ENCODE measurements around the gene CPEB4. TPM values are rescaled to one million over a fixed set of nuclear protein-coding genes. Genes with fewer than 3 reads are reported as not detected.

Gene CPEB4
- total and polyA plus RNA-seq, 9 of the 15 experiments (the other 6 are each of a cell fraction or from before 2014, with no cell fraction given), result 7.4 to 21.3 (median 12.4) TPM

DNA sequence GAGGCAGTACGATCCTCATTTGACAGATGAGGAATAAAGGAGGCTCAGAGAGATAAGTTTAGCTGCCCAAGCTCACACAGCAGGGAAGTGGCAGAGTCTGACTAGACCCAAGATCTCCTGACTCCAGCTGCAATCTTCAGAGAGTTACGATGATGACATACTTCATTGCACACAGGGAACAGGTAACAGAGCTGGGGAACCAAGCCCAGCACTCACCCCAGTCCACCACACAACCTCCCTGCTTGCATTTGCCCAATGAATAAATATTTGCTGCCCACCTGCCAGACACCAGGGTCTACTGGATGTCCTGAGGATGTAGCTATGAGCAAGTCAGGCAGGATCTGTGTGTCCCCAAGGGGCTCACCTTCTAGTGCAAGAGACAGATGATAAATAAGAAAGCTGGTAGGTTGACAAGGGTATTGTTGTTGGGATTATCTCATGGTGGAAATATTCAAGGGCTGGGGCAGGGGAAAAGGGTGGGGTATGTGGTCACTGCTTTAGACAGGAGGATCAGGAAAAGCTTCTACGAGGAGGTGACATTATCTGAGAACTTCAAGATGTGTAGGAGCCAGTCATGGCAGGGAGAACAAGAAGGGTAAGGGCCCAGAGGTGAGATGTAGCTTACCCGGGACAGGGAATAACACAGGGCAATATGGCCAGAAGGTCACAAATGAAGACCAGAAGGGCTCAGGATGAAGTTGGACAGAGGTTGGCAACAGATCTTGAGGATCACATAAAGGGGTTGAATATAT, 28.6 kb upstream of the CPEB4 start (continued):
- TF ChIP-seq, protein P1, sequence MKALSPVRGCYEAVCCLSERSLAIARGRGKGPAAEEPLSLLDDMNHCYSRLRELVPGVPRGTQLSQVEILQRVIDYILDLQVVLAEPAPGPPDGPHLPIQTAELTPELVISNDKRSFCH (CRISPR knock-in tag; IDR thresholded peaks at IDR 0.05), result no peak
- TF ChIP-seq, protein P1 (tag; IDR thresholded peaks at IDR 0.05), result no peak
- TF ChIP-seq PRPF4 (IDR thresholded peaks at IDR 0.05; ENCODE audit: insufficient read depth, low read depth, low read length, poor library complexity, severe bottlenecking) (no peak), SMAD2 (IDR thresholded peaks at IDR 0.05; ENCODE audit: low read depth, low read length) (no peak), POLR2B (IDR thresholded peaks at IDR 0.05; ENCODE audit: low read depth, partially characterized antibody) (no peak), ZNF282 (CRISPR knock-in tag; IDR thresholded peaks at IDR 0.05) (no peak), BMI1 (IDR thresholded peaks at IDR 0.05; ENCODE audit: low read length) (no peak), ZNF274 (IDR thresholded peaks at IDR 0.05; ENCODE audit: borderline replicate concordance, low read depth, low read length) (no peak), YBX1 (IDR thresholded peaks at IDR 0.05) (no peak), ZSCAN32 (CRISPR knock-in tag; IDR thresholded peaks at IDR 0.05) (no peak), BACH1 (tag; IDR thresholded peaks at IDR 0.05) (0 out of 2 replicates have a peak, but pooled peaks have one; percentile 20), MCM5 (IDR thresholded peaks at IDR 0.05; ENCODE audit: low read depth) (no peak), MECOM (CRISPR knock-in tag; IDR thresholded peaks at IDR 0.05) (no peak), ZNF551 (CRISPR knock-in tag; IDR thresholded peaks at IDR 0.05) (no peak), SP1 (CRISPR knock-in tag; IDR thresholded peaks at IDR 0.05) (0 out of 2 replicates have a peak, but pooled peaks have one; percentile 29), MYNN (IDR thresholded peaks at IDR 0.05) (no peak), MYNN (CRISPR knock-in tag; IDR thresholded peaks at IDR 0.05) (no peak), DACH1 (IDR thresholded peaks at IDR 0.05; ENCODE audit: partially characterized antibody) (no peak), KLF10 (CRISPR knock-in tag; IDR thresholded peaks at IDR 0.05) (no peak), ZNF696 (CRISPR knock-in tag; conservative IDR thresholded peaks at IDR 0.05) (no peak)
- TF ChIP-seq, protein P2, sequence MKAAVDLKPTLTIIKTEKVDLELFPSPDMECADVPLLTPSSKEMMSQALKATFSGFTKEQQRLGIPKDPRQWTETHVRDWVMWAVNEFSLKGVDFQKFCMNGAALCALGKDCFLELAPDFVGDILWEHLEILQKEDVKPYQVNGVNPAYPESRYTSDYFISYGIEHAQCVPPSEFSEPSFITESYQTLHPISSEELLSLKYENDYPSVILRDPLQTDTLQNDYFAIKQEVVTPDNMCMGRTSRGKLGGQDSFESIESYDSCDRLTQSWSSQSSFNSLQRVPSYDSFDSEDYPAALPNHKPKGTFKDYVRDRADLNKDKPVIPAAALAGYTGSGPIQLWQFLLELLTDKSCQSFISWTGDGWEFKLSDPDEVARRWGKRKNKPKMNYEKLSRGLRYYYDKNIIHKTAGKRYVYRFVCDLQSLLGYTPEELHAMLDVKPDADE (conservative IDR thresholded peaks at IDR 0.05; ENCODE audit: control insufficient read depth, low read depth, low read length), result no peak
- TF ChIP-seq, protein P3, sequence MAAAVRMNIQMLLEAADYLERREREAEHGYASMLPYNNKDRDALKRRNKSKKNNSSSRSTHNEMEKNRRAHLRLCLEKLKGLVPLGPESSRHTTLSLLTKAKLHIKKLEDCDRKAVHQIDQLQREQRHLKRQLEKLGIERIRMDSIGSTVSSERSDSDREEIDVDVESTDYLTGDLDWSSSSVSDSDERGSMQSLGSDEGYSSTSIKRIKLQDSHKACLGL (CRISPR knock-in tag; IDR thresholded peaks at IDR 0.05; ENCODE audit: borderline replicate concordance, poor library complexity, severe bottlenecking), result no peak
- TF ChIP-seq, protein P4, sequence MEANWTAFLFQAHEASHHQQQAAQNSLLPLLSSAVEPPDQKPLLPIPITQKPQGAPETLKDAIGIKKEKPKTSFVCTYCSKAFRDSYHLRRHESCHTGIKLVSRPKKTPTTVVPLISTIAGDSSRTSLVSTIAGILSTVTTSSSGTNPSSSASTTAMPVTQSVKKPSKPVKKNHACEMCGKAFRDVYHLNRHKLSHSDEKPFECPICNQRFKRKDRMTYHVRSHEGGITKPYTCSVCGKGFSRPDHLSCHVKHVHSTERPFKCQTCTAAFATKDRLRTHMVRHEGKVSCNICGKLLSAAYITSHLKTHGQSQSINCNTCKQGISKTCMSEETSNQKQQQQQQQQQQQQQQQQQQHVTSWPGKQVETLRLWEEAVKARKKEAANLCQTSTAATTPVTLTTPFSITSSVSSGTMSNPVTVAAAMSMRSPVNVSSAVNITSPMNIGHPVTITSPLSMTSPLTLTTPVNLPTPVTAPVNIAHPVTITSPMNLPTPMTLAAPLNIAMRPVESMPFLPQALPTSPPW (CRISPR knock-in tag; IDR thresholded peaks at IDR 0.05), result 0 out of 2 replicates have a peak, but pooled peaks have one; percentile 25
- TF ChIP-seq, protein P5, sequence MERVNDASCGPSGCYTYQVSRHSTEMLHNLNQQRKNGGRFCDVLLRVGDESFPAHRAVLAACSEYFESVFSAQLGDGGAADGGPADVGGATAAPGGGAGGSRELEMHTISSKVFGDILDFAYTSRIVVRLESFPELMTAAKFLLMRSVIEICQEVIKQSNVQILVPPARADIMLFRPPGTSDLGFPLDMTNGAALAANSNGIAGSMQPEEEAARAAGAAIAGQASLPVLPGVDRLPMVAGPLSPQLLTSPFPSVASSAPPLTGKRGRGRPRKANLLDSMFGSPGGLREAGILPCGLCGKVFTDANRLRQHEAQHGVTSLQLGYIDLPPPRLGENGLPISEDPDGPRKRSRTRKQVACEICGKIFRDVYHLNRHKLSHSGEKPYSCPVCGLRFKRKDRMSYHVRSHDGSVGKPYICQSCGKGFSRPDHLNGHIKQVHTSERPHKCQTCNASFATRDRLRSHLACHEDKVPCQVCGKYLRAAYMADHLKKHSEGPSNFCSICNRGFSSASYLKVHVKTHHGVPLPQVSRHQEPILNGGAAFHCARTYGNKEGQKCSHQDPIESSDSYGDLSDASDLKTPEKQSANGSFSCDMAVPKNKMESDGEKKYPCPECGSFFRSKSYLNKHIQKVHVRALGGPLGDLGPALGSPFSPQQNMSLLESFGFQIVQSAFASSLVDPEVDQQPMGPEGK (CRISPR knock-in tag; IDR thresholded peaks at IDR 0.05; ENCODE audit: borderline replicate concordance), result no peak
